HepG2 (cell line): ENCODE measurements around the gene GPS1. TPM values are rescaled to one million over a fixed set of nuclear protein-coding genes. Genes with fewer than 3 reads are reported as not detected.

Experiments
- DPF2 ChIP-seq: sonication (generic); formaldehyde crosslinking; IDR thresholded peaks from 2 replicates; pipeline ENCODE4 v1.4.0; 2020; ENCODE audit warnings: mild to moderate bottlenecking, low read depth, missing genetic modification reagents, borderline replicate concordance
- ELF4 ChIP-seq: sonication (generic); formaldehyde crosslinking; IDR thresholded peaks from 2 replicates; pipeline ENCODE4 v1.5.0; 2020; ENCODE audit warnings: missing genetic modification reagents, mild to moderate bottlenecking, moderate library complexity, borderline replicate concordance
- HES4 ChIP-seq: sonication (generic); formaldehyde crosslinking; IDR thresholded peaks from 2 replicates; pipeline ENCODE4 v1.9.0; 2021; ENCODE audit warnings: mild to moderate bottlenecking, missing genetic modification reagents, borderline replicate concordance
- KLF16 ChIP-seq, 2 experiments: sonication (generic) in 1 of 2; formaldehyde crosslinking in 1 of 2; IDR thresholded peaks; 2 replicates each; pipeline versions ENCODE4 v1.6.1 to v1.8.0; 2016 to 2023; ENCODE audit warnings: missing genetic modification reagents in 2 of 2, missing compliant biosample characterization in 1 of 2
- LCORL ChIP-seq, 2 experiments: fragments of 450-650 bp in 1 of 2; sonication (generic) in 1 of 2; formaldehyde crosslinking in 1 of 2; IDR thresholded peaks; 2 replicates each; pipeline versions ENCODE4 v1.5.0 to v1.6.1; 2017 to 2020; ENCODE audit warnings: antibody characterized with exemption in 1 of 2, missing genetic modification reagents in 1 of 2
- REPIN1 ChIP-seq: sonication (generic); formaldehyde crosslinking; IDR thresholded peaks from 2 replicates; pipeline ENCODE4 v1.8.0; 2022; ENCODE audit warnings: missing genetic modification reagents, low read depth, mild to moderate bottlenecking, borderline replicate concordance
- ZFYVE20 ChIP-seq: sonication (generic); formaldehyde crosslinking; IDR thresholded peaks from 2 replicates; pipeline ENCODE4 v1.8.0; 2023; ENCODE audit warnings: low read depth, mild to moderate bottlenecking, moderate library complexity, missing genetic modification reagents, borderline replicate concordance
- ZNF121 ChIP-seq: sonication (generic); formaldehyde crosslinking; IDR thresholded peaks from 2 replicates; pipeline ENCODE4 v1.5.0; 2020; ENCODE audit warnings: mild to moderate bottlenecking, missing genetic modification reagents
- ZNF253 ChIP-seq: sonication (generic); formaldehyde crosslinking; IDR thresholded peaks from 2 replicates; pipeline ENCODE4 v1.8.0; 2022; ENCODE audit warnings: mild to moderate bottlenecking, missing genetic modification reagents, borderline replicate concordance
- ZNF274 ChIP-seq: sonication (generic); formaldehyde crosslinking; IDR thresholded peaks from 2 replicates; pipeline ENCODE4 v1.5.1; 2020; ENCODE audit warnings: mild to moderate bottlenecking, missing genetic modification reagents
- ZNF282 ChIP-seq: fragments of 450-650 bp; IDR thresholded peaks from 2 replicates; pipeline ENCODE4 v1.6.1; 2018; ENCODE audit not compliant: partially characterized antibody
- ZNF326 ChIP-seq: sonication (generic); formaldehyde crosslinking; IDR thresholded peaks from 2 replicates; pipeline ENCODE4 v1.4.0; 2020; ENCODE audit warnings: missing genetic modification reagents, borderline replicate concordance
- ZNF550 ChIP-seq: sonication (generic); formaldehyde crosslinking; IDR thresholded peaks from 2 replicates; pipeline ENCODE4 v1.4.0; 2020; ENCODE audit warnings: mild to moderate bottlenecking, missing genetic modification reagents, borderline replicate concordance
- ZNF598 ChIP-seq: sonication (generic); formaldehyde crosslinking; IDR thresholded peaks from 2 replicates; pipeline ENCODE4 v1.5.1; 2020; ENCODE audit warnings: mild to moderate bottlenecking, missing genetic modification reagents, borderline replicate concordance
- ZNF7 ChIP-seq: IDR thresholded peaks from 2 replicates; pipeline ENCODE4 v1.6.1; 2016; ENCODE audit warnings: missing biosample characterization, missing genetic modification reagents
- ZNF839 ChIP-seq: sonication (generic); formaldehyde crosslinking; IDR thresholded peaks from 2 replicates; pipeline ENCODE4 v1.4.0; 2020; ENCODE audit warnings: missing genetic modification reagents, mild to moderate bottlenecking, borderline replicate concordance
- ZNF879 ChIP-seq: sonication (generic); formaldehyde crosslinking; IDR thresholded peaks from 2 replicates; pipeline ENCODE4 v1.8.1; 2023; ENCODE audit warnings: missing genetic modification reagents
- polyA plus RNA-seq, 8 experiments: library from polyadenylated mRNA; depleted of rRNA in 3 of 8; stranded (reverse) in 7 of 8; unstranded in 1 of 8; fragments of >200 nt; fragmentation: Illumina TruSeq in 4 of 8; extraction: Trizol in 4 of 8; gene quantifications; 2 replicates each; pipeline versions ENCODE4 v1.2.1 to v1.2.3, GENCODE V29; 2011 to 2016; ENCODE audit warnings: low read depth in 4 of 8, missing spikeins in 1 of 8, mixed read lengths in 1 of 8; ENCODE audit not compliant: insufficient read depth in 1 of 8
- total RNA-seq, 5 experiments: library from RNA; depleted of rRNA; stranded (reverse); fragments of >200 nt; fragmentation: Illumina TruSeq; extraction: Trizol; gene quantifications; 2 replicates each; pipeline ENCODE4 v1.2.3, GENCODE V29; 2016; ENCODE audit warnings: low read depth in 1 of 5
- TF ChIP-seq, protein P1 (sequence below): sonication (generic); formaldehyde crosslinking; IDR thresholded peaks from 2 replicates; pipeline ENCODE4 v1.8.1; 2023; ENCODE audit warnings: mild to moderate bottlenecking, missing genetic modification reagents
- TF ChIP-seq, protein P2 (sequence below): sonication (generic); formaldehyde crosslinking; IDR thresholded peaks from 2 replicates; pipeline ENCODE4 v1.9.0; 2022; ENCODE audit warnings: missing genetic modification reagents, mild to moderate bottlenecking, borderline replicate concordance
- TF ChIP-seq, protein P3 (sequence below): sonication (generic); formaldehyde crosslinking; conservative IDR thresholded peaks from 2 replicates; pipeline ENCODE4 v1.5.0; 2020; ENCODE audit warnings: missing genetic modification reagents
- TF ChIP-seq, protein P4 (sequence below): conservative IDR thresholded peaks from 2 replicates; pipeline ENCODE4 v1.6.1; 2018; ENCODE audit warnings: missing genetic modification reagents

GPS1 gene
- total and polyA plus RNA-seq, 2 of the 13 experiments (the other 11 are each of a cell fraction or from before 2014, with no cell fraction given), result 124 to 128 TPM

DNA sequence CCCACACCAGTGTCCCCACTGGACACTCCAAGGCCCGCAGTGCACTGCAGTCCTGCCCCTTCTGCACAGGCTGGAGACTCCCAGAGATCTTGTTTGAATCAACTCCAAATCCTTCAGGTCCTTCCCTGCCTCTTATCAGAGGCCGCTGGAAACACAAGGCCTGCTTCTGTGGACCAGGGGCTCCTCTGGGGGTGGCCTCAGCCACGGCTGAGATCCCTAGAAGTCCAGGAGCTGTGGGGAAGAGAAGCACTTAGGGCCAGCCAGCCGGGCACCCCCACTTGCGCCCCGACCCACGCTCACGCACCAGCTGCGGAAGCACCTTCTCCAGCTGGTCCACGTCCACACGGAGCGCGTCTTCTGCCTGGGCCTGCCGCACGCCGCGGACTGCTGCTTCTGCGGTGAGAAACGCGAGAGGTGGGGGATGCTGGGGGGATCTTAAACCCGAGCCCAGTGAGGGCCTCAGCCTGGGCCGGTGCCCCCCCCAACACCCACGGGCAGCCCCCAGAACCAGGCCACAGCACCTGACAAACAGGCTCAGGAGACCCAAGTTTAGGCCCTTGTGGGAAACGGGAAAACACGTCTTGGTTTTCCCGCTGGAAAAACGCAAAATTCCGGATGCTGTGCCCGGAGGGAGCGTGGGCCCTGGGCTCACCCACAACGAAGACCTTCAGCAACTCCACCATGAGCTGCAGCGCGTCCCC, 32.6 kb upstream of the GPS1 start (continued):
- TF ChIP-seq ZNF326 (CRISPR knock-in tag) (peak; percentile 95), ZNF121 (CRISPR knock-in tag) (no peak; the same call in 1 of the 2 replicates), ZNF253 (CRISPR knock-in tag) (no peak), ZNF598 (CRISPR knock-in tag) (no peak), ZNF274 (CRISPR knock-in tag) (peak; percentile 49; the same call in 1 of the 2 replicates), DPF2 (CRISPR knock-in tag) (no peak), ZNF550 (CRISPR knock-in tag) (no peak), LCORL (IDR thresholded peaks at IDR 0.05) (no peak), LCORL (CRISPR knock-in tag; IDR thresholded peaks at IDR 0.05) (no peak), KLF16 (CRISPR knock-in tag; IDR thresholded peaks at IDR 0.05) (no peak), ZNF7 (CRISPR knock-in tag) (no peak), HES4 (CRISPR knock-in tag) (peak; percentile 3; the same call in 1 of the 2 replicates), ELF4 (CRISPR knock-in tag) (no peak), ZNF839 (no peak), ZFYVE20 (CRISPR knock-in tag) (no peak), ZNF282 (no peak), REPIN1 (no peak), ZNF879 (CRISPR knock-in tag) (no peak)
- TF ChIP-seq, protein P1, sequence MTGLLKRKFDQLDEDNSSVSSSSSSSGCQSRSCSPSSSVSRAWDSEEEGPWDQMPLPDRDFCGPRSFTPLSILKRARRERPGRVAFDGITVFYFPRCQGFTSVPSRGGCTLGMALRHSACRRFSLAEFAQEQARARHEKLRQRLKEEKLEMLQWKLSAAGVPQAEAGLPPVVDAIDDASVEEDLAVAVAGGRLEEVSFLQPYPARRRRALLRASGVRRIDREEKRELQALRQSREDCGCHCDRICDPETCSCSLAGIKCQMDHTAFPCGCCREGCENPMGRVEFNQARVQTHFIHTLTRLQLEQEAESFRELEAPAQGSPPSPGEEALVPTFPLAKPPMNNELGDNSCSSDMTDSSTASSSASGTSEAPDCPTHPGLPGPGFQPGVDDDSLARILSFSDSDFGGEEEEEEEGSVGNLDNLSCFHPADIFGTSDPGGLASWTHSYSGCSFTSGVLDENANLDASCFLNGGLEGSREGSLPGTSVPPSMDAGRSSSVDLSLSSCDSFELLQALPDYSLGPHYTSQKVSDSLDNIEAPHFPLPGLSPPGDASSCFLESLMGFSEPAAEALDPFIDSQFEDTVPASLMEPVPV (CRISPR knock-in tag), result peak; percentile 38; the same call in 1 of the 2 replicates
- TF ChIP-seq, protein P2, sequence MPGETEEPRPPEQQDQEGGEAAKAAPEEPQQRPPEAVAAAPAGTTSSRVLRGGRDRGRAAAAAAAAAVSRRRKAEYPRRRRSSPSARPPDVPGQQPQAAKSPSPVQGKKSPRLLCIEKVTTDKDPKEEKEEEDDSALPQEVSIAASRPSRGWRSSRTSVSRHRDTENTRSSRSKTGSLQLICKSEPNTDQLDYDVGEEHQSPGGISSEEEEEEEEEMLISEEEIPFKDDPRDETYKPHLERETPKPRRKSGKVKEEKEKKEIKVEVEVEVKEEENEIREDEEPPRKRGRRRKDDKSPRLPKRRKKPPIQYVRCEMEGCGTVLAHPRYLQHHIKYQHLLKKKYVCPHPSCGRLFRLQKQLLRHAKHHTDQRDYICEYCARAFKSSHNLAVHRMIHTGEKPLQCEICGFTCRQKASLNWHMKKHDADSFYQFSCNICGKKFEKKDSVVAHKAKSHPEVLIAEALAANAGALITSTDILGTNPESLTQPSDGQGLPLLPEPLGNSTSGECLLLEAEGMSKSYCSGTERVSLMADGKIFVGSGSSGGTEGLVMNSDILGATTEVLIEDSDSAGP (CRISPR knock-in tag), result no peak; the same call in 1 of the 2 replicates
- TF ChIP-seq, protein P3, sequence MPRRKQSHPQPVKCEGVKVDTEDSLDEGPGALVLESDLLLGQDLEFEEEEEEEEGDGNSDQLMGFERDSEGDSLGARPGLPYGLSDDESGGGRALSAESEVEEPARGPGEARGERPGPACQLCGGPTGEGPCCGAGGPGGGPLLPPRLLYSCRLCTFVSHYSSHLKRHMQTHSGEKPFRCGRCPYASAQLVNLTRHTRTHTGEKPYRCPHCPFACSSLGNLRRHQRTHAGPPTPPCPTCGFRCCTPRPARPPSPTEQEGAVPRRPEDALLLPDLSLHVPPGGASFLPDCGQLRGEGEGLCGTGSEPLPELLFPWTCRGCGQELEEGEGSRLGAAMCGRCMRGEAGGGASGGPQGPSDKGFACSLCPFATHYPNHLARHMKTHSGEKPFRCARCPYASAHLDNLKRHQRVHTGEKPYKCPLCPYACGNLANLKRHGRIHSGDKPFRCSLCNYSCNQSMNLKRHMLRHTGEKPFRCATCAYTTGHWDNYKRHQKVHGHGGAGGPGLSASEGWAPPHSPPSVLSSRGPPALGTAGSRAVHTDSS, result no peak
- TF ChIP-seq, protein P4, sequence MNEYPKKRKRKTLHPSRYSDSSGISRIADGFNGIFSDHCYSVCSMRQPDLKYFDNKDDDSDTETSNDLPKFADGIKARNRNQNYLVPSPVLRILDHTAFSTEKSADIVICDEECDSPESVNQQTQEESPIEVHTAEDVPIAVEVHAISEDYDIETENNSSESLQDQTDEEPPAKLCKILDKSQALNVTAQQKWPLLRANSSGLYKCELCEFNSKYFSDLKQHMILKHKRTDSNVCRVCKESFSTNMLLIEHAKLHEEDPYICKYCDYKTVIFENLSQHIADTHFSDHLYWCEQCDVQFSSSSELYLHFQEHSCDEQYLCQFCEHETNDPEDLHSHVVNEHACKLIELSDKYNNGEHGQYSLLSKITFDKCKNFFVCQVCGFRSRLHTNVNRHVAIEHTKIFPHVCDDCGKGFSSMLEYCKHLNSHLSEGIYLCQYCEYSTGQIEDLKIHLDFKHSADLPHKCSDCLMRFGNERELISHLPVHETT (CRISPR knock-in tag), result 0 out of 2 replicates have a peak, but pooled peaks have one; percentile 18
